Mucosa of descending colon (tissue), 3 donors: Measurements from ENCODE around the gene UXT. TPM values are rescaled to one million over a fixed set of nuclear protein-coding genes. Genes with fewer than 3 reads are reported as not detected.
"Not testable (repeated sequence)": the region's sequence is repeated elsewhere in the genome, so short reads cannot be mapped to it uniquely, and the experiment has no call there.

ENCODE experiments used
- ATAC-seq: fragments of 200-7000 bp; cut with Tn5 transposase; one replicate; pipeline ENCODE4 v1.9.1; 2020; ENCODE audit warnings: mild to moderate bottlenecking, moderate library complexity
- DNase-seq, 3 donors: peaks; one replicate each; pipeline ENCODE4 v3.0.0-alpha.2; 2020
- H3K36me3 ChIP-seq: fragments of 200-600 bp; one replicate; pipeline ENCODE4 v1.8.0; 2021; ENCODE audit warnings: low read depth, mild to moderate bottlenecking
- H3K4me1 ChIP-seq: fragments of 200-600 bp; one replicate; pipeline ENCODE4 v1.8.0; 2021; ENCODE audit warnings: low read depth, mild to moderate bottlenecking
- H3K4me3 ChIP-seq: fragments of 200-600 bp; one replicate; pipeline ENCODE4 v1.8.0; 2021; ENCODE audit warnings: mild to moderate bottlenecking
- H3K9me3 ChIP-seq: fragments of 200-600 bp; one replicate; pipeline ENCODE4 v1.8.0; 2021; ENCODE audit warnings: mild to moderate bottlenecking
- CTCF ChIP-seq: fragments of 200-600 bp; IDR thresholded peaks from one replicate; pipeline ENCODE4 v1.8.0; 2022; ENCODE audit warnings: antibody characterized with exemption, mild to moderate bottlenecking
- intact Hi-C, 2 donors: fragments of 100-400 bp; cut with DNase I in 1 of 2; cut with micrococcal nuclease in 1 of 2; formaldehyde crosslinking; loops; one replicate each; pipeline versions ENCODE4 v1.11.0 to v1.11.1; 2022; cut with DNase I, micrococcal nuclease
- total RNA-seq, 3 donors: library from RNA; stranded (reverse); fragmentation: NEBNext Ultra II Directional in 2 of 3; extraction: Animal tissue kit (Norgen Biotek cat#: 25700) in 2 of 3; gene quantifications; one replicate each; pipeline versions ENCODE4 v1.2.1 to v1.2.4, GENCODE V29; 2021 to 2023
- donor health status: DM: no; HTN: no; CAD: no; lungs with moderate emphysema.
- donor health status: DM: no; HTN: no; CAD: no.
- donor health status: DM: no; HTN: yes; CAD: no.

UXT gene
- total RNA-seq, 3 donors from 2014 or later = 83.1 to 109 (median 96.7) TPM

DNA sequence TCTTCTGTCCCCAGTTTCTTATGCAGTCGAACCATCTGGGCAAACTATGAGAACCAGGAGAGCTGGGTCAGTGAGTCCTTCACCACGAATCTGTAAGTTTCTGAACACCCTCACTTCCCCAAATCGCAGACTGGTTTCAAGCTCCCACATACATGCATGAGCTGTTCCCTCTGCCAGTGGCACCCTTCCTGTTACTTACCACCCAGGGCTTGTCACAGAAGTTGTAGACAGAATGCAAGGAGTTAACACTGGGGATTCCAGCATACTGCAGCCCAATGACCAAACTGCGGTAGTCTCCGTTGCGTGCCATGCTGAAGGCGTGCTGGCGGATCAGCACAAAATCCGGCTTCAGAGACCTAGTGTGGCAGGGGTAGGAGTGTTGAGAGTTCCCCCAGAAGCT, 54.0 kb downstream of the UXT start:
- Histone ChIP-seq H3K4me3 (no peak overlapping the region), H3K36me3 (no peaks in the 10 kb centered on the region), H3K9me3 (no peaks in the 10 kb centered on the region), H3K4me1 (no peaks in the 10 kb centered on the region)
- no peak for DNase-seq
- no peak for ATAC-seq
- intact Hi-C loops = no loop called here
- no peak for TF ChIP-seq CTCF

GRCh38 chrX:47603125-47603524, 55.9 kb downstream of the UXT start:
- H3K9me3 ChIP-seq, H3K36me3 ChIP-seq, DNase-seq, H3K4me3 ChIP-seq, ATAC-seq, intact Hi-C loops, H3K4me1 ChIP-seq: not testable (repeated sequence)

Other genes starting within 250 kb of the UXT start
- gene ZNF41, start 176.0 kb downstream of the UXT start, total RNA-seq = 10 to 100 TPM in 2 of 3 donors, 1 to 10 TPM in 1; 9.4 to 14.0 (median 12.0) TPM
- gene ARAF, start 98.0 kb downstream of the UXT start, total RNA-seq = 100 to 1,000 TPM in 1 of 3 donors, 10 to 100 TPM in 2; 82.1 to 108 (median 90.1) TPM
- 100 to 1,000 TPM in 1 of 3 donors, 10 to 100 TPM in 2; 25.4 to 143 (median 96.9) TPM for gene TIMP1, start 76.7 kb downstream of the UXT start, total RNA-seq
- gene SYN1, start 39.3 kb downstream of the UXT start, total RNA-seq = 1 to 10 TPM in 2 of 3 donors, under 1 TPM in 1; 0.78 to 4.1 (median 1.6) TPM
- gene CFP, start 29.2 kb downstream of the UXT start, total RNA-seq = 1 to 10 TPM in 2 of 3 donors, under 1 TPM in 1; 0.96 to 4.0 (median 2.9) TPM
- gene ELK1, start 8.6 kb downstream of the UXT start, total RNA-seq = 10 to 100 TPM; 24.5 to 28.2 (median 25.8) TPM
- gene ZNF81, start 177.7 kb upstream of the UXT start, total RNA-seq = 10 to 100 TPM; 11.1 to 18.3 (median 12.9) TPM